Activated T-cell treated with anti-CD3 and anti-CD28 coated beads, Interleukin-2, amount 50 U/mL, for 72 hours (primary cell): ENCODE measurements around the gene SORBS1. TPM values are rescaled to one million over a fixed set of nuclear protein-coding genes. Genes with fewer than 3 reads are reported as not detected.

Experiments
- ATAC-seq, 2 donors: fragments of 150-1000 bp; cut with Tn5 transposase; replicated peaks in 1 of 2; 2 replicates each; pipeline ENCODE4 v1.10.0; 2021; ENCODE audit warnings: moderate library complexity in 2 of 2, mild to moderate bottlenecking in 1 of 2
- DNase-seq, 2 donors: peaks; one replicate each; pipeline ENCODE4 v3.0.0; 2021 to 2022; ENCODE audit warnings: mixed read lengths in 1 of 2
- H3K27ac Mint-ChIP-seq: one replicate; pipeline ENCODE4 v1.8.0; 2022; ENCODE audit warnings: mild to moderate bottlenecking, moderate library complexity, mixed read lengths
- H3K27me3 Mint-ChIP-seq: one replicate; pipeline ENCODE4 v1.8.0; 2022; ENCODE audit warnings: low read depth, mixed read lengths
- H3K36me3 Mint-ChIP-seq, 2 donors: one replicate each; pipeline ENCODE4 v1.8.0; 2022; ENCODE audit warnings: mixed read lengths in 2 of 2, mild to moderate bottlenecking in 1 of 2; ENCODE audit not compliant: insufficient read depth in 2 of 2
- H3K4me1 Mint-ChIP-seq: one replicate; pipeline ENCODE4 v1.8.0; 2022; ENCODE audit warnings: low read depth, mixed read lengths
- H3K4me3 Mint-ChIP-seq, 2 donors: one replicate each; pipeline ENCODE4 v1.8.0; 2022; ENCODE audit warnings: mild to moderate bottlenecking in 2 of 2, mixed read lengths in 2 of 2, moderate library complexity in 2 of 2
- H3K9me3 Mint-ChIP-seq, 2 donors: one replicate each; pipeline ENCODE4 v1.8.0; 2022; ENCODE audit warnings: mixed read lengths in 2 of 2
- total RNA-seq, 2 donors: library from RNA; stranded (reverse); gene quantifications; one replicate each; pipeline ENCODE4 v1.2.3, GENCODE V29; 2022

SORBS1 gene
- total RNA-seq, 2 donors from 2014 or later, result 1.2 to 2.4 TPM

GRCh38 chr10:95415621-95416031 lies 145.5 kb downstream of the SORBS1 start:
- Mint-ChIP-seq H3K36me3 (no peaks in the 10 kb centered on the region), H3K4me3 (no peak overlapping the region), H3K9me3 (no peaks in the 10 kb centered on the region), H3K27ac (no peak overlapping the region), H3K4me1 (no peaks in the 10 kb centered on the region), H3K27me3 (peaks cover 11% of the 10 kb centered on the region)
- no peak for DNase-seq
- no peak for ATAC-seq

- Mint-ChIP-seq H3K9me3 (no peaks in the 10 kb centered on the region), H3K36me3 (no peaks in the 10 kb centered on the region), H3K27me3 (peaks cover 11% of the 10 kb centered on the region), H3K4me1 (no peaks in the 10 kb centered on the region), H3K27ac (no peak overlapping the region), H3K4me3 (no peak overlapping the region)
- DNase-seq (no peak), ATAC-seq (no peak)
Observed at GRCh38 chr10:95414844-95415485, 146.2 kb downstream of the SORBS1 start.

- Mint-ChIP-seq H3K27me3 (peaks cover 13% of the 10 kb centered on the region), H3K4me1 (peaks cover 2% of the 10 kb centered on the region)
- no peak for DNase-seq
Observed at GRCh38 chr10:95414016-95414830, 146.9 kb downstream of the SORBS1 start.

GRCh38 chr10:95413588-95413987 lies 147.6 kb downstream of the SORBS1 start:
- no peaks in the 10 kb centered on the region for H3K9me3 Mint-ChIP-seq
- no peak overlapping the region for H3K4me3 Mint-ChIP-seq
- H3K27ac Mint-ChIP-seq, result no peak overlapping the region
- peaks cover 6% of the 10 kb centered on the region for H3K4me1 Mint-ChIP-seq
- ATAC-seq (no peak), DNase-seq (no peak)
- peaks cover 18% of the 10 kb centered on the region for H3K27me3 Mint-ChIP-seq
- no peaks in the 10 kb centered on the region for H3K36me3 Mint-ChIP-seq

More at GRCh38 chr10:95414016-95414830, 146.9 kb downstream of the SORBS1 start:
- H3K4me3 Mint-ChIP-seq, result no peak overlapping the region
- H3K36me3 Mint-ChIP-seq, result no peaks in the 10 kb centered on the region
- no peak for ATAC-seq
- no peak overlapping the region for H3K27ac Mint-ChIP-seq
- H3K9me3 Mint-ChIP-seq, result no peaks in the 10 kb centered on the region

- no peak overlapping the region for H3K4me3 Mint-ChIP-seq
- H3K27ac Mint-ChIP-seq, result no peak overlapping the region
- DNase-seq, result no peak
- H3K36me3 Mint-ChIP-seq, result no peaks in the 10 kb centered on the region
- peaks cover 6% of the 10 kb centered on the region for H3K4me1 Mint-ChIP-seq
- H3K27me3 Mint-ChIP-seq, result peaks cover 16% of the 10 kb centered on the region
- no peaks in the 10 kb centered on the region for H3K9me3 Mint-ChIP-seq
- ATAC-seq, result no peak
Observed at GRCh38 chr10:95411635-95412034, 149.5 kb downstream of the SORBS1 start.

GRCh38 chr10:95408983-95409873 lies 151.9 kb downstream of the SORBS1 start:
- Mint-ChIP-seq H3K36me3 (no peaks in the 10 kb centered on the region), H3K27me3 (peaks cover 13% of the 10 kb centered on the region), H3K9me3 (no peaks in the 10 kb centered on the region), H3K4me1 (peaks cover 6% of the 10 kb centered on the region), H3K27ac (no peak overlapping the region), H3K4me3 (no peak overlapping the region)
- no peak for DNase-seq
- no peak for ATAC-seq

- H3K27ac Mint-ChIP-seq, result no peak overlapping the region
- H3K36me3 Mint-ChIP-seq, result no peaks in the 10 kb centered on the region
- DNase-seq (no peak), ATAC-seq (no peak)
- H3K4me3 Mint-ChIP-seq, result no peak overlapping the region
- no peaks in the 10 kb centered on the region for H3K9me3 Mint-ChIP-seq
- peaks cover 13% of the 10 kb centered on the region for H3K27me3 Mint-ChIP-seq
- H3K4me1 Mint-ChIP-seq, result peaks cover 6% of the 10 kb centered on the region
Observed at GRCh38 chr10:95408148-95408960, 152.8 kb downstream of the SORBS1 start.

- DNase-seq (no peak), ATAC-seq (no peak)
- H3K4me1 Mint-ChIP-seq, result peaks cover 6% of the 10 kb centered on the region
- H3K9me3 Mint-ChIP-seq, result no peaks in the 10 kb centered on the region
- H3K36me3 Mint-ChIP-seq, result no peaks in the 10 kb centered on the region
- H3K4me3 Mint-ChIP-seq, result no peak overlapping the region
- H3K27me3 Mint-ChIP-seq, result peaks cover 13% of the 10 kb centered on the region
- H3K27ac Mint-ChIP-seq, result no peak overlapping the region
Observed at GRCh38 chr10:95407546-95407945, 153.6 kb downstream of the SORBS1 start.

- Mint-ChIP-seq H3K27ac (no peak overlapping the region), H3K4me3 (no peak overlapping the region), H3K36me3 (no peaks in the 10 kb centered on the region), H3K9me3 (no peaks in the 10 kb centered on the region), H3K4me1 (peaks cover 9% of the 10 kb centered on the region), H3K27me3 (peaks cover 13% of the 10 kb centered on the region)
- DNase-seq, result no peak
- no peak for ATAC-seq
Observed at GRCh38 chr10:95406651-95407280, 154.4 kb downstream of the SORBS1 start.

GRCh38 chr10:95405655-95406054 lies 155.5 kb downstream of the SORBS1 start:
- no peaks in the 10 kb centered on the region for H3K36me3 Mint-ChIP-seq
- no peak overlapping the region for H3K4me3 Mint-ChIP-seq
- ATAC-seq (no peak), DNase-seq (no peak)
- peaks cover 11% of the 10 kb centered on the region for H3K4me1 Mint-ChIP-seq
- H3K27ac Mint-ChIP-seq, result no peak overlapping the region
- peaks cover 7% of the 10 kb centered on the region for H3K27me3 Mint-ChIP-seq
- no peaks in the 10 kb centered on the region for H3K9me3 Mint-ChIP-seq

GRCh38 chr10:95404864-95405263 lies 156.3 kb downstream of the SORBS1 start:
- DNase-seq, result no peak
- H3K4me3 Mint-ChIP-seq, result no peak overlapping the region
- no peak for ATAC-seq
- no peaks in the 10 kb centered on the region for H3K9me3 Mint-ChIP-seq
- no peaks in the 10 kb centered on the region for H3K36me3 Mint-ChIP-seq
- H3K27ac Mint-ChIP-seq, result no peak overlapping the region
- peaks cover 7% of the 10 kb centered on the region for H3K27me3 Mint-ChIP-seq
- H3K4me1 Mint-ChIP-seq, result peaks cover 11% of the 10 kb centered on the region

GRCh38 chr10:95404462-95404858 lies 156.7 kb downstream of the SORBS1 start:
- DNase-seq (no peak), ATAC-seq (no peak)
- H3K4me1 Mint-ChIP-seq, result peaks cover 11% of the 10 kb centered on the region
- H3K27ac Mint-ChIP-seq, result no peak overlapping the region
- H3K9me3 Mint-ChIP-seq, result no peaks in the 10 kb centered on the region
- no peaks in the 10 kb centered on the region for H3K36me3 Mint-ChIP-seq
- no peak overlapping the region for H3K4me3 Mint-ChIP-seq
- H3K27me3 Mint-ChIP-seq, result peaks cover 7% of the 10 kb centered on the region
